ENCODE measurements around the gene LAMC3. TPM values are rescaled to one million over a fixed set of nuclear protein-coding genes. Genes with fewer than 3 reads are reported as not detected.

LAMC3 gene
- total and polyA plus RNA-seq, 2 experiments from 2014 or later, result not detected

- H3K4me1 ChIP-seq (ENCODE audit: insufficient read depth), result peaks cover 4% of the 10 kb centered on the region; the same call in 1 of the 2 replicates
- H3K9ac ChIP-seq, result no peak overlapping the region
- no peaks in the 10 kb centered on the region for H3F3A ChIP-seq (ENCODE audit: insufficient read depth)
- H3K79me2 ChIP-seq (ENCODE audit: insufficient read depth), result peaks cover 3% of the 10 kb centered on the region
- no peaks in the 10 kb centered on the region for H3K36me3 ChIP-seq (ENCODE audit: low read depth)
- no peaks in the 10 kb centered on the region; the same call in 1 of the 2 replicates for H3K27me3 ChIP-seq (replicated peaks; ENCODE audit: insufficient read depth)
- H3K9me2 ChIP-seq (ENCODE audit: insufficient read depth), result no peaks in the 10 kb centered on the region
- no peak for DNase-seq
- H4K20me1 ChIP-seq (ENCODE audit: insufficient read depth), result no peaks in the 10 kb centered on the region
- H3K4me3 ChIP-seq, result no peak overlapping the region
- H3K4me2 ChIP-seq (ENCODE audit: unreplicated experiment), result no peak overlapping the region
- in situ Hi-C loops (cut with MboI), result no loop called here
- H3K27ac ChIP-seq, result no peak overlapping the region
- 61 to 71% methylated on average over 7 of the region's 7 CpGs for WGBS, 2 experiments (ENCODE audit: low coverage in 1 of 2, low lambda C conversion rate in 2 of 2, missing lambda C conversion rate in 2 of 2)
- TF ChIP-seq EZH2phosphoT487 (IDR thresholded peaks at IDR 0.05; ENCODE audit: insufficient read depth, low read depth), result no peak
- no peak for TF ChIP-seq EZH2 (IDR thresholded peaks at IDR 0.05; ENCODE audit: insufficient read depth, poor library complexity, severe bottlenecking)
- H2AFZ ChIP-seq, result no peak overlapping the region
- no peaks in the 10 kb centered on the region for H3K9me3 ChIP-seq (ENCODE audit: low read depth)
Measured at GRCh38 chr9:131120620-131121228, 111.8 kb downstream of the LAMC3 start.

- no peak overlapping the region for H2AFZ ChIP-seq
- peaks cover 9% of the 10 kb centered on the region for H3K79me2 ChIP-seq (ENCODE audit: insufficient read depth)
- H3F3A ChIP-seq (ENCODE audit: insufficient read depth), result no peaks in the 10 kb centered on the region
- in situ Hi-C loops (cut with MboI), result no loop called here
- H3K27ac ChIP-seq, result no peak overlapping the region
- no peaks in the 10 kb centered on the region; the same call in 1 of the 2 replicates for H3K27me3 ChIP-seq (replicated peaks; ENCODE audit: insufficient read depth)
- no peaks in the 10 kb centered on the region for H3K9me3 ChIP-seq (ENCODE audit: low read depth)
- H4K20me1 ChIP-seq (ENCODE audit: insufficient read depth), result no peaks in the 10 kb centered on the region
- WGBS, 2 experiments (ENCODE audit: low coverage in 1 of 2, low lambda C conversion rate in 2 of 2, missing lambda C conversion rate in 2 of 2), result 49 to 66% methylated on average over 2 of the region's 2 CpGs
- H3K9ac ChIP-seq, result no peak overlapping the region
- H3K4me2 ChIP-seq (ENCODE audit: unreplicated experiment), result no peak overlapping the region
- H3K9me2 ChIP-seq (ENCODE audit: insufficient read depth), result no peaks in the 10 kb centered on the region
- TF ChIP-seq EZH2 (IDR thresholded peaks at IDR 0.05; ENCODE audit: insufficient read depth, poor library complexity, severe bottlenecking), result no peak
- no peak for TF ChIP-seq EZH2phosphoT487 (IDR thresholded peaks at IDR 0.05; ENCODE audit: insufficient read depth, low read depth)
- no peak overlapping the region for H3K4me3 ChIP-seq
- no peak for DNase-seq
- H3K4me1 ChIP-seq (ENCODE audit: insufficient read depth), result peaks cover 6% of the 10 kb centered on the region
- no peaks in the 10 kb centered on the region for H3K36me3 ChIP-seq (ENCODE audit: low read depth)
Measured at GRCh38 chr9:131121346-131121745, 112.4 kb downstream of the LAMC3 start.

- H3K4me3 ChIP-seq, result no peak overlapping the region
- peaks cover 11% of the 10 kb centered on the region for H3K4me1 ChIP-seq (ENCODE audit: insufficient read depth)
- no peak for DNase-seq
- no peak overlapping the region for H3K27ac ChIP-seq
- no peaks in the 10 kb centered on the region for H3F3A ChIP-seq (ENCODE audit: insufficient read depth)
- TF ChIP-seq EZH2phosphoT487 (IDR thresholded peaks at IDR 0.05; ENCODE audit: insufficient read depth, low read depth), result no peak
- no peak for TF ChIP-seq EZH2 (IDR thresholded peaks at IDR 0.05; ENCODE audit: insufficient read depth, poor library complexity, severe bottlenecking)
- in situ Hi-C loops (cut with MboI), result no loop called here
- H3K79me2 ChIP-seq (ENCODE audit: insufficient read depth), result peaks cover 17% of the 10 kb centered on the region
- no peaks in the 10 kb centered on the region for H4K20me1 ChIP-seq (ENCODE audit: insufficient read depth)
- no peaks in the 10 kb centered on the region for H3K9me2 ChIP-seq (ENCODE audit: insufficient read depth)
- no peak overlapping the region for H3K9ac ChIP-seq
- 24 to 43% methylated on average over 2 of the region's 2 CpGs for WGBS, 2 experiments (ENCODE audit: low coverage in 1 of 2, low lambda C conversion rate in 2 of 2, missing lambda C conversion rate in 2 of 2)
- H3K27me3 ChIP-seq (replicated peaks; ENCODE audit: insufficient read depth), result no peaks in the 10 kb centered on the region; the same call in 1 of the 2 replicates
- H3K36me3 ChIP-seq (ENCODE audit: low read depth), result no peaks in the 10 kb centered on the region
- no peak overlapping the region for H2AFZ ChIP-seq
- H3K4me2 ChIP-seq (ENCODE audit: unreplicated experiment), result no peak overlapping the region
- no peaks in the 10 kb centered on the region for H3K9me3 ChIP-seq (ENCODE audit: low read depth)
Measured at GRCh38 chr9:131122158-131122557, 113.2 kb downstream of the LAMC3 start.

GRCh38 chr9:131125038-131125287, 116.0 kb downstream of the LAMC3 start:
- peaks cover 23% of the 10 kb centered on the region for H3K36me3 ChIP-seq (ENCODE audit: low read depth)
- 0 to 1% methylated on average over 4 to 7 of the region's 7 CpGs for WGBS, 2 experiments (ENCODE audit: low coverage in 1 of 2, low lambda C conversion rate in 2 of 2, missing lambda C conversion rate in 2 of 2)
- H2AFZ ChIP-seq, result peak overlapping the region; percentile 100
- TF ChIP-seq EZH2phosphoT487 (IDR thresholded peaks at IDR 0.05; ENCODE audit: insufficient read depth, low read depth) (no peak), EZH2 (IDR thresholded peaks at IDR 0.05; ENCODE audit: insufficient read depth, poor library complexity, severe bottlenecking) (no peak)
- no peaks in the 10 kb centered on the region for H4K20me1 ChIP-seq (ENCODE audit: insufficient read depth)
- H3F3A ChIP-seq (ENCODE audit: insufficient read depth), result no peaks in the 10 kb centered on the region
- peak overlapping the region; percentile 72 for H3K27ac ChIP-seq
- in situ Hi-C loops (cut with MboI), result no loop called here
- H3K4me1 ChIP-seq (ENCODE audit: insufficient read depth), result peaks cover 11% of the 10 kb centered on the region
- H3K9me2 ChIP-seq (ENCODE audit: insufficient read depth), result no peaks in the 10 kb centered on the region
- H3K9me3 ChIP-seq (ENCODE audit: low read depth), result no peaks in the 10 kb centered on the region
- peak overlapping the region; percentile 94 for H3K9ac ChIP-seq
- peaks cover 44% of the 10 kb centered on the region for H3K79me2 ChIP-seq (ENCODE audit: insufficient read depth)
- H3K4me2 ChIP-seq (ENCODE audit: unreplicated experiment), result peak overlapping the region; percentile 96
- no peak for DNase-seq
- peak overlapping the region; percentile 91 for H3K4me3 ChIP-seq
- H3K27me3 ChIP-seq (replicated peaks; ENCODE audit: insufficient read depth), result no peaks in the 10 kb centered on the region
